Measurements from ENCODE around the gene CSNK1G1.

DNA sequence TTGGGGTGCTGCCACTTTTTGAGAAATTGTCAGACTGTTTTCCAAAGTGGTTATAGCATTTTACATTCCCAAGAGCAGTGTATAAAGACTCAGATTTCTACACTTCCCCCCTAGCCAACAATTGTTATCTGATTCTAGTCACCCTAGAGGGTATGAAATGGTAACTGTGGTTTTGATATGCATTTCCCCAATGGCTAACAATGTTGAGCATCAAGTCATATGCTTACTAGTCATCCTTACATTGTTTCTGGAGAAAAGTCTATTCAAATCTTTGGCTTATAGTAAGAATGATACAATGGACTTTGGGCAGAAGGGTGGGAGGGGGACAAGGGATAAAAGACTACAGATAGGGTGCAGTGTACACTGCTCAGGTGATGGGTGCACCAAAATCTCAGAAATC lies 73.3 kb downstream of the CSNK1G1 start:
- TF ChIP-seq CTCF (conservative IDR thresholded peaks at IDR 0.05 in 1 of 2, IDR thresholded peaks at IDR 0.05 in 1 of 2; ENCODE audit: low read depth in 1 of 2, low read length in 2 of 2) (no peak), EZH2 (IDR thresholded peaks at IDR 0.05; ENCODE audit: low read length, missing control alignments) (no peak)
